Epithelial cell of proximal tubule (primary cell): ENCODE measurements around the gene CALML6. TPM values are rescaled to one million over a fixed set of nuclear protein-coding genes. Genes with fewer than 3 reads are reported as not detected.

ENCODE experiments used
- DNase-seq: peaks from one replicate; pipeline ENCODE4 v3.0.0-alpha.2; 2011; ENCODE audit warnings: low read depth
- H3K4me3 ChIP-seq: 2 replicates; pipeline ENCODE4 v1.5.1; 2011; ENCODE audit warnings: low read depth, mild to moderate bottlenecking, low read length
- total RNA-seq: library from RNA; depleted of rRNA; stranded (reverse); fragments of >200 nt; gene quantifications from 2 replicates; pipeline ENCODE4 v1.2.3, GENCODE V29; 2015
- TF ChIP-seq, protein P1 (sequence below): conservative IDR thresholded peaks from 2 replicates; pipeline ENCODE4 v1.5.1; 2012; ENCODE audit warnings: low read depth, mild to moderate bottlenecking, low read length

The CALML6 gene
- total RNA-seq, 1 donor from 2014 or later = not detected

DNA sequence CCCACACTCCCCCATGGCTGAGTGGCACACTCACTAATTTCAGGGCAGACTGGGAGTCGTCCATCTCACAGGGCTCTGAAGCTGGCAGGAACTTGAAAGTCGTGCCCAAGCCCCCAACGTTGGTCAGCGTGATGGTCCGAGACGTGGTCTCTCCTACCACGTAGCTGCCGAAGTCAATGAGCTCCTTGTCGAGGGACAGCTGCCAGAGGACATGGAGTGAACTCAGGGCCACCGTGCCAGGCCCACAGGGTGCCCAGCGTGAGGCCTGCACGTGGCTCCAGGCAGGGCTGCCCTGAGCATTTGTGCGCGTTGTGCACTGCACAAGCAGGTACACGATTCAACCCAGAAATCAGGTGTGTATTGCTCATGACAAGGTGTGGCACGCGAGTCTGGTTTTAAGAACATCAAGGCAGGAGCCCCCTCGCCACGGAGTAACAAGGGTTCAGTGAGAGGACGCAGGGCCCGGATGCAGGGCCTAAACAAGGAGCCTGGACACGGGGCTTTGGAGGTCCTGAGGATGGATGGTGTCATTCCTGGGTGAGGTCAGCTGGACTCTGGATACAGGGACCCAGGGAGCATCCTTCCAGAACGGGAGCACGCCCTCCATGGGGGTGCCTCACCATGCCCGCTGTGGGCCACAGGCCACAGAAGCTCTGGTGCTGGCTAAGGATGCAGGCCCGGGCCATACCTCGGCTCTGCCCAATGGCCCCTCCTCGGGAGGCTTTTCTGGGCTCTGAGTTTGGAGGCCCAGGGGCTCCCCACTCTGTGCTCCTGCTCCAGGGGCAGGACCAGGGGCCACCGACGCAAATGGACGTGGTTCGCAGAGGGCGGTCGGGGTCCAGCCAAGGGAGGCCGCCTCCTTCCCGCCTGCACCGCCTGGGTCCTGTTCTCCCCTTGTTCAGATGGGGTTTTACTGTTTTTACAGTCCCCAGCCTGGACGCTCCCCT is 41.8 kb downstream of the CALML6 start:
- TF ChIP-seq, protein P1, sequence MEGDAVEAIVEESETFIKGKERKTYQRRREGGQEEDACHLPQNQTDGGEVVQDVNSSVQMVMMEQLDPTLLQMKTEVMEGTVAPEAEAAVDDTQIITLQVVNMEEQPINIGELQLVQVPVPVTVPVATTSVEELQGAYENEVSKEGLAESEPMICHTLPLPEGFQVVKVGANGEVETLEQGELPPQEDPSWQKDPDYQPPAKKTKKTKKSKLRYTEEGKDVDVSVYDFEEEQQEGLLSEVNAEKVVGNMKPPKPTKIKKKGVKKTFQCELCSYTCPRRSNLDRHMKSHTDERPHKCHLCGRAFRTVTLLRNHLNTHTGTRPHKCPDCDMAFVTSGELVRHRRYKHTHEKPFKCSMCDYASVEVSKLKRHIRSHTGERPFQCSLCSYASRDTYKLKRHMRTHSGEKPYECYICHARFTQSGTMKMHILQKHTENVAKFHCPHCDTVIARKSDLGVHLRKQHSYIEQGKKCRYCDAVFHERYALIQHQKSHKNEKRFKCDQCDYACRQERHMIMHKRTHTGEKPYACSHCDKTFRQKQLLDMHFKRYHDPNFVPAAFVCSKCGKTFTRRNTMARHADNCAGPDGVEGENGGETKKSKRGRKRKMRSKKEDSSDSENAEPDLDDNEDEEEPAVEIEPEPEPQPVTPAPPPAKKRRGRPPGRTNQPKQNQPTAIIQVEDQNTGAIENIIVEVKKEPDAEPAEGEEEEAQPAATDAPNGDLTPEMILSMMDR = no peak

DNA sequence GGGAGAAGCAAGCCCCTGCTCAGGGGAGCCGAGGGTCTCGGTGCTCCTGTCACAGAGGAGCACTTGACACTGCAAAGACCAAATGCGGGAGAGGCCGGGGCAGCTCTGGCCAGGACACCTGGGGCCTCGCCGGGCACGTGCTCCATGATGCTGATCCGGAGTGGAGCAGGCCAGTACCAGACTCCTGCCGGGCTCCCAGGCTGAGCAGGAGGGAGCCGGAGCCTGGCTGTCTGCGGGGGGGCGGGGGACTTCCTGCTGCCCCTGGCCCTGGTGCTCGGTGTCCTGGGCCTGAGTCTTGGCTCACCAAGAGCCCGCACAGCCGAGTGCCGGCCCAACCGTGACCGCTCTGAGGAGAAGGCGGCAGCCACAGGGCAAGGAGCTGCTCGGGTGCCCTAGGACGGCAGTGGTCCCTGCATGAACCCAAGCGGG is 42.5 kb downstream of the CALML6 start:
- TF ChIP-seq, protein P1 = no peak
- no peak for DNase-seq
- no peak overlapping the region for H3K4me3 ChIP-seq

More for the DNA sequence above, 41.8 kb downstream of the CALML6 start:
- H3K4me3 ChIP-seq = no peak overlapping the region
- DNase-seq = no peak

DNA sequence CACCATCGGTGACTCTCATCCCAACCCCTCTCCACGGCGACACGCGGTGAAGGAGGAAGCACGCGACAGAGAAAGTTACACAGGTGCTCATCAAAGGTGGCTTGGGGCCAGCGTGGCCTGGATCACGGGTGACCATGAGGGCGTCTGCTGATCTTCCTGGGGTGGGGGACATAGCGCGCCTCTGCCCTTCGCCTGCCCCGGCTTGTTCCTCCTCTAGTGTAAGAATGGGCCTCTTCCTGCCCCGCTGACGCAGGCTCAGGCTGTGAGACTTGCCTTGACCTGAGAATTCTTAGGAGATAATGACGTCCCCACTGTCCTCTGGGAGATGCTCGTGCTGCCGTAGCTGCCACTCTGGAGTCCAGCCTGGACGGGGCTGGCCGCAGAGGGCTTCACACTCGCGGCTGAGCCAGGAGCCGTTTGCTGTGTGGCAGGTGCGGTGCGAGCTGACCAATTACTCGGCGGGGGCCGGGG is 43.0 kb downstream of the CALML6 start:
- DNase-seq = no peak
- TF ChIP-seq, protein P1 = no peak

DNA sequence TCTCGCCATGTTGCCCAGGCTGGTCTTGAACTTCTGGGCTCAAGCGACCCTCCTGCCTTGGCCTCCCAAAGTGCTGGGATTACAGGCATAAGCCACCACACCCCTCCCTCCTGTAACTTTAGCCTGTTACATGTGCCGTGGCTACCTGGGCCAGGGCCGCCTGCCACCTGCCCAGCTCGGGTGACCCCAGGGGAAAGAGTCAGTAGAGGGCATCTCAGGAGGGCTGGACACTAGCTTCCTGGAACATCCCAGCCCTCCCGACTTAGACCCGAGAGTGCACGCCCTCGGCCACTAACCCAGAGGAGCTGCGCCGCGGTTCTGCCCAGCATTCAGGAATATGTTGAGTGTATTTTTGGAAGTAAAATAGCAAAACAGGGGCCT is 44.4 kb downstream of the CALML6 start:
- TF ChIP-seq, protein P1 = no peak
- DNase-seq = no peak
- no peak overlapping the region for H3K4me3 ChIP-seq

More for the DNA sequence above, 43.0 kb downstream of the CALML6 start:
- no peak overlapping the region for H3K4me3 ChIP-seq

DNA sequence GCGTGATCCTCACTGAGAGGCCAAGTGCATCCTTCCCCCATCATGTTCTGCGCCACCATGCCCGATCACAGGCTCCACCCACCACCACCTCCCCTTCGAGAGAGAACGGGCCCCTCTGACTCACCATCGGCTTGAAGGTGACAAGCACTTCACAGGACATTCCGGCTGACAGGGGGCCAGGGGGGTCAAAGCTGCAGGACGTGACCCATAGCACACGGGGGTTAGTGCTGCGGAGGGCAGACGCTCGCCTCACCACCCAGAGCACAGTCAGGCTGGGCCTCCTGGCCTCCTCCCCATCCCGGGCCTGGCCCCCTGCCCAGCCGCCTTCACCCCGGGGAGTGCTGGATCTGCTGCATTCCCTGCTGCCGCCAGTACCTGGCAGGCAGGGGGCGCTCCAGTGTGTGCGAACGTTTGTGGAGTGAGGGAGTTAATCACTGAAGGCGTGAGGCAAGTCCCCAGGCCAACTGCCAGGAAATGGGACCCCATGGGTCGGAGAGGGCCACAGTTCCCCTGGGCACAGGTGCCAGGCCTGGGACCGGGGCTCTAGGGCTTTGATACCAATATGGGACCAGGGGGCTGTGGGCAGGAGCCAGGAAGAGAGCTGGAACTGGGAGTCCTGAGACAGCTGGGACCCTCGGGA is 44.9 kb downstream of the CALML6 start:
- TF ChIP-seq, protein P1 = peak; percentile 87
- H3K4me3 ChIP-seq = no peak overlapping the region
- no peak for DNase-seq

DNA sequence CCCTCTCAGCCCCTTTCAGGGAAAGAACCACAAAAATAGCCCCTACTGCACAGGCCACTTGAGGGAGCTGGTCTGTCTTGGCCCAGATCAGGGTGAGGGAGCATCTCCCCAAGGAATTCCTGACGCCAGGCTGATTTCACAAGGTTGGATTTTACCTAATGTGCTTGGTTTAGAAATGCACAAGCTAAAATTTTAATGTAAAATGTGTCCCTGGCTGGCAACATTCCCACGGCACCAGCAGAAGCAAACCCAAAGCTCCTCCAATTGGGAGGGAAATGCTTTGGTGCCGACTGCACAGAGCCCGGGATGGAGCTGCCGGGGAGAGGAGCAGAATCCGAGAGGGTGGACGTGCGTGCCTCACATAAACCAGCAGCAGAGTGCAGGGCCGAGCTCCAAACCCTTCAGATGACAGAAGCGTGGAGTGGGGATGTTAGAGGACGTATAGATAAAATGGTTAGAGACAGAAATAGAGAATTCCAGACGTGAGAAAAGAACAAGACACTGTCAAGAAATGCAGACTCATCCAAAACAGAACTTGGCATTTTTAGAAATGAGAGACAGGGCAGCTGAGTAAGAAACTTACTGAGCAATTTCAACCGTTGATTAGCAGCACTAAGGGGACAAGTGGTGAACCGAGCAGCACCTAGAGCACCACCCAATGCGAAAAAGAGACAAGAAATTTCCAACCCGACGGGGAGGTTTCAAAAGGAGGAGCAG is 45.6 kb downstream of the CALML6 start:
- TF ChIP-seq, protein P1 = no peak
- no peak overlapping the region for H3K4me3 ChIP-seq
- no peak for DNase-seq
